H4 (cell line): ENCODE data around the gene DSCAM. TPM values are rescaled to one million over a fixed set of nuclear protein-coding genes. Genes with fewer than 3 reads are reported as not detected.
"Not testable (repeated sequence)": the region's sequence is repeated elsewhere in the genome, so short reads cannot be mapped to it uniquely, and the experiment has no call there.

ENCODE experiments used
- DNase-seq: peaks from one replicate; pipeline ENCODE4 v3.0.0-alpha.2; 2015; ENCODE audit warnings: low spot score
- total RNA-seq: library from RNA; depleted of rRNA; stranded (reverse); fragments of >200 nt; shearing (Covaris generic); gene quantifications from 2 replicates; pipeline ENCODE4 v1.2.3, GENCODE V29; 2014; rRNA removed

The DSCAM gene
- total RNA-seq: 0.02 TPM in 1 of 2 replicates, not detected in the other

- no peak for DNase-seq
These were observed at the start of gene DSCAM for GRCh38 chr21:40846587-40847411. Gene DSCAM (minus strand): TSS chr21:40847158. CDS start chr21:40846661, 497 bp downstream.

- DNase-seq: not testable (repeated sequence)
These were observed 48.7 kb upstream of the DSCAM start for GRCh38 chr21:40895697-40896096.

- no peak for DNase-seq
These were observed 40.0 kb upstream of the DSCAM start for GRCh38 chr21:40886931-40887330.

- no peak for DNase-seq
These were observed 39.0 kb upstream of the DSCAM start for GRCh38 chr21:40886006-40886405.

- DNase-seq: no peak
These were observed 35.4 kb upstream of the DSCAM start for GRCh38 chr21:40882192-40882915.

GRCh38 chr21:40881767-40882166 is 34.8 kb upstream of the DSCAM start:
- no peak for DNase-seq

GRCh38 chr21:40871099-40871498 is 24.1 kb upstream of the DSCAM start:
- no peak for DNase-seq

GRCh38 chr21:40863839-40864238 is 16.9 kb upstream of the DSCAM start:
- no peak for DNase-seq

GRCh38 chr21:40858517-40858916 is 11.6 kb upstream of the DSCAM start:
- DNase-seq: no peak

- no peak for DNase-seq
These were observed 7.2 kb upstream of the DSCAM start for GRCh38 chr21:40853956-40854688.

GRCh38 chr21:40852563-40852962 is 5.6 kb upstream of the DSCAM start:
- DNase-seq: no peak

- no peak for DNase-seq
These were observed 4.8 kb upstream of the DSCAM start for GRCh38 chr21:40851749-40852148.

GRCh38 chr21:40850071-40850470 is 3.1 kb upstream of the DSCAM start:
- DNase-seq: no peak

GRCh38 chr21:40847951-40848350 is 993 bp upstream of the DSCAM start:
- DNase-seq: no peak

GRCh38 chr21:40846103-40846502 is 855 bp downstream of the DSCAM start:
- DNase-seq: no peak

- DNase-seq: no peak
These were observed 1.4 kb downstream of the DSCAM start for GRCh38 chr21:40845441-40845995.

- DNase-seq: no peak
These were observed 2.0 kb downstream of the DSCAM start for GRCh38 chr21:40844935-40845334.

GRCh38 chr21:40842197-40842552 is 4.8 kb downstream of the DSCAM start:
- DNase-seq: no peak

- peak; percentile 40 for DNase-seq
These were observed 5.3 kb downstream of the DSCAM start for GRCh38 chr21:40841524-40842196.

GRCh38 chr21:40840401-40841125 is 6.4 kb downstream of the DSCAM start:
- no peak for DNase-seq

- no peak for DNase-seq
These were observed 7.4 kb downstream of the DSCAM start for GRCh38 chr21:40839521-40839920.
